ENCODE measurements around the gene GRK5. TPM values are rescaled to one million over a fixed set of nuclear protein-coding genes. Genes with fewer than 3 reads are reported as not detected.

The GRK5 gene
- total and polyA plus RNA-seq, 12 donors: 9.3 to 96.4 (median 21.5) TPM

DNA sequence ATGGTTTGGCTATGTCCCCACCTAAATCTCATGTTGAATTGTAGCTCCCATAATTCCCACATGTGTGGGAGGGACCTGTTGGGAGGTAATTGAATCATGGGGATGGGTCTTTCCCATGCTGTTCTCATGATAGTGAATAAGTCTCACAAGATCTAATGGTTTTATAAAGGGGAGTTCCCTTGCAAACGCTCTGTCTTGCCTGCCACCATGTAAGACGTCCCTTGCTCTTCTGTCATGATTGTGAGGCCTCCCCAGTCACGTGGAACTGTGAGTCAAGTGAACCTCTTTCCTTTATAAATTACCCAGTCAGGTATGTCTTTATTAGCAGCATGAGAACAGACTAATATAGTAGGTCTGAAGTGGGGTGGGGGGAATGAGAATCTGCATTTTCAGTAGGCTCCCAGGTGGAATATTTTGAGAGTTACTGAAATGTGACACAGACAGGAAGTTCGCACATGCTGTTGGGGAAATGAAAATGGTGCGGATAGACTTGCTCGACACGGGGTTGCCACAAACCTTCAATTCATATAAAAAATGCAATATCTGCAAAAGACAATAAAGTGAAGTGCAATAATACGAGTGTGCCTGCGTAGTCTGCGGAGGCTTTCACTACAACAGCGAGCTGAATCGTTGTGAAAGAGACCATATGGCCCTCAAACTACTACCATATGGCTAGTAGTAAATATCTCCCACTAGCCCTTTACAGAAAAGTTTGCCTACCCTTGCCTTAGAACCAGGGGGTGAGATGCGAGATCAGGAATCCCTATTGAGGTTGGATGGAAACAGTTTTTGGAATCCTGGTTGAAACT, 166.1 kb downstream of the GRK5 start:
- intact Hi-C loops (cut with DNase I): no loop called here
- peak in 1 of 7 donors; percentile 37 for DNase-seq
- 85 to 91% (median 89%) methylated on average over 13 of the region's 13 CpGs for WGBS, 4 donors
- TF ChIP-seq POLR2A (IDR thresholded peaks at IDR 0.05) (no peak), CTCF (IDR thresholded peaks at IDR 0.05) (no peak)
- Histone ChIP-seq H3K4me1 (replicated peaks in 1 of 2) (peaks cover 0 to 38% of the 10 kb centered on the region in 2 donors), H3K9me3 (replicated peaks in 1 of 3) (no peaks in the 10 kb centered on the region), H3K27me3 (no peaks in the 10 kb centered on the region), H3K36me3 (replicated peaks in 1 of 2) (no peaks in the 10 kb centered on the region), H3K4me3 (no peak overlapping the region), H3K27ac (peak overlapping the region in 1 of 5 donors; percentile 49)

DNA sequence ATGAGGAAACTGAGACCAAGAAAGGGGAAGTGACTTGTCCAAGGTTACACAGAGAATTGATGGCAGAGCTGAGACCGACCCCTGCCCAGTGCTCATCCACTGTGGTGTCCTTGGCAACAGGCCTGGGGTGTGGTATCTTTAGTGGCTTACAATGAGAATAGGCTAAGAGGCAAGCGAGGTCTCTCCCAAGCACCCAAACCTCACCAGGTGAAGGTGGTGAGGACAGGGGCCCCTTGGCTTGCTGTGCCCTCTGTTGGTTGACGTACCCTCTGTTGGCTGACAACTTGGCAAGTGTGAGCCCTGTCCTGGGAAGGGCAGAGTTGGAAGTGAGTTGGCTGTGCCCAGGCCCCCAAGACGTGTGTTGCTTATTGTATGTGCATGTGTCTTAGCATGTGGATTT, 166.9 kb downstream of the GRK5 start:
- Histone ChIP-seq H3K4me3 (no peak overlapping the region), H3K9me3 (replicated peaks in 1 of 3) (no peaks in the 10 kb centered on the region), H3K36me3 (replicated peaks in 1 of 2) (no peaks in the 10 kb centered on the region), H3K27me3 (no peaks in the 10 kb centered on the region), H3K27ac (peak overlapping the region in 1 of 5 donors; percentile 49), H3K4me1 (replicated peaks in 1 of 2) (peaks cover 0 to 34% of the 10 kb centered on the region in 2 donors)
- intact Hi-C loops (cut with DNase I): no loop called here
- TF ChIP-seq POLR2A (IDR thresholded peaks at IDR 0.05): no peak
- no peak for TF ChIP-seq CTCF (IDR thresholded peaks at IDR 0.05)
- 75 to 92% (median 92%) methylated on average over 2 to 4 of the region's 4 CpGs for WGBS, 4 donors
- no peak for DNase-seq

DNA sequence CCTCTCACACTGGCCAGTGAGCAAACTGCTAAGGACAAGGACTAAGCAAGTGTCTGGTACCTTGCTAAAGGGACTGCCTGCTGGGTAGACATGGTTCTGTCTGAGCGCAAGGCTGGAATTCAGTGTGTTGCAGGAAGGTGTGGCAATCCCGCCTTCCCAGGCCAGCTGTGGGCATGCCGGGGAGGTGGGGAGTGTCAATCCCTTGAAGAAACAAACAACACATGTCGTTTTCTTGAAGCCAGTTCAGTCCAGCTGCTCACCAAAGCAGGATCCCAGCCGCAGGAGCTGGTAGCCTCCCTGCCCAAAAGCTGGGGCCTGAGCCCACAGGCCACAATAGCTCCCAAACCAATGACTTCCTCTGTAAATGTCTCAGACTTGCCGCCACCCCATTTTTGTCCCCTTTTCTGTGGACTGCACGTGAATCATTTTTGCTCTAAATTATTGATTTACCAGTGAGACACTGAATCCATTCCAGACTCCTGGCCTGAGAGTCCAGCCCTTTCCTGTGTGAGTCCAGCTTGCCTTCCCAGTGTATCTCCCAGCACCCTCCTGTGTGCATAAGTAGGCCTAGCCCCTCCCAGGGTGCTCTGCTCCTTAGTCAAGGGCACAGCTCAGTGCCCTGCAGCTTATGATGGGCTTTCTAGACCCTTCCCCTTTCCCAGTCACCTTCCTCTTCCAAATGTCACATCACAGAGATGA, 168.4 kb downstream of the GRK5 start:
- peak overlapping the region in 1 of 5 donors; percentile 52 for H3K27ac ChIP-seq
- H3K4me3 ChIP-seq: no peak overlapping the region
- H3K36me3 ChIP-seq (replicated peaks in 1 of 2): no peaks in the 10 kb centered on the region
- intact Hi-C loops (cut with DNase I): no loop called here
- H3K27me3 ChIP-seq: no peaks in the 10 kb centered on the region
- H3K9me3 ChIP-seq (replicated peaks in 1 of 3): no peaks in the 10 kb centered on the region
- 76 to 85% (median 81%) methylated on average over 7 of the region's 7 CpGs for WGBS, 4 donors
- DNase-seq: no peak
- peaks cover 0 to 23% of the 10 kb centered on the region in 2 donors for H3K4me1 ChIP-seq (replicated peaks in 1 of 2)
- TF ChIP-seq CTCF (IDR thresholded peaks at IDR 0.05) (no peak), POLR2A (IDR thresholded peaks at IDR 0.05) (no peak)

- no peak overlapping the region for H3K27ac ChIP-seq
- no peak for DNase-seq
- intact Hi-C loops (cut with DNase I): no loop called here
- no peak overlapping the region for H3K4me3 ChIP-seq
- no peaks in the 10 kb centered on the region for H3K36me3 ChIP-seq (replicated peaks in 1 of 2)
- peaks cover 0 to 12% of the 10 kb centered on the region in 2 donors for H3K4me1 ChIP-seq (replicated peaks in 1 of 2)
- H3K9me3 ChIP-seq (replicated peaks in 1 of 3): no peaks in the 10 kb centered on the region
- H3K27me3 ChIP-seq: no peaks in the 10 kb centered on the region
- TF ChIP-seq POLR2A (IDR thresholded peaks at IDR 0.05) (no peak), CTCF (IDR thresholded peaks at IDR 0.05) (no peak)
- 65 to 85% (median 68%) methylated on average over 4 of the region's 4 CpGs for WGBS, 4 donors
These were observed 170.1 kb downstream of the GRK5 start for GRCh38 chr10:119377451-119377957.
